HG03159 (cell line): ENCODE results near the gene MCMBP.

Experiments used
- ATAC-seq: cut with Tn5 transposase; IDR thresholded peaks from one replicate; pipeline ENCODE4 v1.9.1; 2021; ENCODE audit warnings: mild to moderate bottlenecking, moderate library complexity; ENCODE audit not compliant: unreplicated experiment

MCMBP gene

GRCh38 chr10:119786117-119786769 lies 86.4 kb downstream of the MCMBP start:
- ATAC-seq, result no peak

GRCh38 chr10:119784340-119785067 lies 88.1 kb downstream of the MCMBP start:
- ATAC-seq, result peak; percentile 74

- no peak for ATAC-seq
These were observed 89.0 kb downstream of the MCMBP start for GRCh38 chr10:119783665-119784027.

- no peak for ATAC-seq
These were observed 89.5 kb downstream of the MCMBP start for GRCh38 chr10:119782981-119783664.

GRCh38 chr10:119781498-119781897 lies 91.1 kb downstream of the MCMBP start:
- ATAC-seq, result no peak

- no peak for ATAC-seq
These were observed 91.7 kb downstream of the MCMBP start for GRCh38 chr10:119780879-119781480.
